IgD-negative memory B cell (primary cell): ENCODE results near the gene SWSAP1. TPM values are rescaled to one million over a fixed set of nuclear protein-coding genes. Genes with fewer than 3 reads are reported as not detected.
"Not testable (repeated sequence)": the region's sequence is repeated elsewhere in the genome, so short reads cannot be mapped to it uniquely, and the experiment has no call there.

Experiments
- H3K27ac Mint-ChIP-seq, 3 donors: one replicate each; pipeline ENCODE4 v1.8.0; 2020 to 2022; ENCODE audit warnings: mild to moderate bottlenecking in 3 of 3, mixed read lengths in 3 of 3, moderate library complexity in 1 of 3
- H3K27me3 Mint-ChIP-seq: one replicate; pipeline ENCODE4 v1.8.0; 2021; ENCODE audit warnings: mixed read lengths
- H3K36me3 Mint-ChIP-seq: one replicate; pipeline ENCODE4 v1.8.0; 2020; ENCODE audit warnings: mild to moderate bottlenecking, mixed read lengths
- H3K4me1 Mint-ChIP-seq, 3 donors: one replicate each; pipeline ENCODE4 v1.8.0; 2020 to 2022; ENCODE audit warnings: mixed read lengths in 3 of 3, mild to moderate bottlenecking in 1 of 3
- H3K4me3 Mint-ChIP-seq, 4 donors: one replicate each; pipeline ENCODE4 v1.8.0; 2020 to 2022; ENCODE audit warnings: mild to moderate bottlenecking in 4 of 4, mixed read lengths in 4 of 4, moderate library complexity in 3 of 4
- H3K9me3 Mint-ChIP-seq, 3 donors: one replicate each; pipeline ENCODE4 v1.8.0; 2020 to 2021; ENCODE audit warnings: mixed read lengths in 3 of 3, mild to moderate bottlenecking in 1 of 3
- polyA plus RNA-seq: library from polyadenylated mRNA; unstranded; fragments of 300-500 nt; fragmentation: Illumina TruSeq; gene quantifications from one replicate; pipeline ENCODE4 v1.2.3, GENCODE V29; 2021

Gene SWSAP1
- polyA plus RNA-seq, 1 donor from 2014 or later, result 6.4 TPM

DNA sequence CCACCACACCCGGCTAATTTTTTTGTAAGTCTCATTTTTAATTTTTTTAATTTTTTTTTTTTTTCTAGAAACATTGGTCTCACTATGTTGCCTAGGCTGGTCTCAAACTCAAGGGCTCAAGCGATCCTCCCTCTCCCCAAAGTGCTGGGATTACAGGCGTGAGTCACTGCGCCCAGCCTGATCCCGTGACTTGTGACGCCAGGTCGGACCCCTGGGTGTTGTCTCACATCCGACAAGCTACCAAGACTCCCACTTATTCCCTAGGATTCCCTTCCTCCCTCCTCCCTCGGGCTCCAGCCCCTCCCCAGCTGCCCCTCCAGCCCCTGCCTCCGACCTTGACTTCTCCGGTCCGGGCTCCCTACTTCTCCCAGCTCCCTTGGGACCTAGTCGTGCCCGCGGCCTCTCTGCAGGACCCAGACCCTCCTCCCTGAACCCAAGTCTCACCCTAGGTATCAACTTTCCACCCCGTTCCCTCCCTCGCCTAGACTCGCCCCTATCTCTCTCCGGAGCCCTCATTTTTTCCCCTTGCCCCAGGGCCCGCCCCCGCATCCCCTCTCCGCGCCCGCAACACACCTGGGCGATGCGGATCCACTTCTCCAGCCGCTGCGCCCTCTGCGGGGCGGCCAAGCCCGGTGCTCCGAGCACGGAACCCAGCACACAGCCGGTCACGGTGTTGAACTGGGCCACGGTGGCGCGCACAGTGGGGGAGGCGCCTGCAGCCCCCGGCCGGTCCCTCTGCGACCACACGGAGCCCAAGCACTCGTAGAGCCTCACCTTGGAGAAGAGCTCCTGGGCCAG, 31.6 kb downstream of the SWSAP1 start:
- Mint-ChIP-seq H3K27me3 (peaks cover 4% of the 10 kb centered on the region), H3K27ac (peak overlapping the region in 1 of 3 donors; percentile 76), H3K4me3 (no peak overlapping the region), H3K36me3 (no peaks in the 10 kb centered on the region), H3K9me3 (no peaks in the 10 kb centered on the region), H3K4me1 (peaks cover 0 to 2% (median 0%) of the 10 kb centered on the region in 3 donors)

DNA sequence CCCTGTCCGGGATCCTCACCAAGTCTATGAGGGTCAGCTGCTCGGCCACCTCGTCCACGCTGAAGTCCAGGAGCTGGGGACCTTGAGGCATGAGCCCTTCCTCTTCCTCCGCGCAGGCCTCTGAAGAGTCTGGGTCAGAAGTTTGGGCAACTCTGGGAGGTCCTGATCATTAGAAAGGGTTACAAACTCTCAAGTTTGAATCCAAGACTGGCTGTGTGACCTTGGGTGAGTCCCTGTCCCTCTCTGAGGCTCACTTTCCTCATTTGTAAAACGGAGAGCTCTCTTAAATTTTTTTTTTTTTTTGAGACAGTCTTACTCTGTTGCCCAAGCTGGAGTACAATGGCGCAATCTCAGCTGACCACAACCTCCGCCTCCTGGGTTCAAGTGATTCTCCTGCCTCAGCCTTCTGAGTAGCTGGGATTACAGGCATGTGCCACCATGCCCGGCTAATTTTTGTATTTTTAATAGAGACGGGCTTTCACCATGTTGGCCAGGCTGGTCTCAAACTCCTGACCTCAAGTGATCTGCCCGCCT, 32.3 kb downstream of the SWSAP1 start:
- peak overlapping the region in 1 of 3 donors; percentile 76 for H3K27ac Mint-ChIP-seq
- not testable (repeated sequence) for H3K27me3 Mint-ChIP-seq

DNA sequence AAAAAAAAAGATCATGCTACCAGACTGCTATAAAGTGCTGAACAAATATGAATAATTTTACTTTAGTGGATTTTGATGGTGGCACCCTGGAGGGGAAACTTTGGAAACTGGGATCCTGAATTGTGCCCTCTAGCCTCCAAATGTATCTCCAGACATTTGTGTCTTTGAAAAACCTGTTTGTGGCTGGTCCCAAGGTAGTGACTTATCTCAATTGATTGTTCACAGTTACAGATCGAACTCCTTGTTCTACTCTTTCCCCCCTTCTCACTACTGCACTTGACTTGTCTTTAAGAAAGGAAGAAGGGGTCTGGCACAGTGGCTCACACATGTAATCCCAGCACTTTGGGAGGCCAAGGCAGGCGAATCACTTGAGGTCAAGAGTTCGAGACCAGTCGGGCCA, 34.1 kb downstream of the SWSAP1 start:
- Mint-ChIP-seq H3K27ac (peak overlapping the region in 1 of 3 donors; percentile 16), H3K4me1 (peaks cover 0 to 2% (median 0%) of the 10 kb centered on the region in 3 donors), H3K27me3 (peaks cover 10% of the 10 kb centered on the region), H3K36me3 (no peaks in the 10 kb centered on the region), H3K4me3 (no peak overlapping the region), H3K9me3 (no peaks in the 10 kb centered on the region)

More for the DNA sequence above, 32.3 kb downstream of the SWSAP1 start:
- H3K4me1 Mint-ChIP-seq, H3K9me3 Mint-ChIP-seq, H3K4me3 Mint-ChIP-seq, H3K36me3 Mint-ChIP-seq: not testable (repeated sequence)

DNA sequence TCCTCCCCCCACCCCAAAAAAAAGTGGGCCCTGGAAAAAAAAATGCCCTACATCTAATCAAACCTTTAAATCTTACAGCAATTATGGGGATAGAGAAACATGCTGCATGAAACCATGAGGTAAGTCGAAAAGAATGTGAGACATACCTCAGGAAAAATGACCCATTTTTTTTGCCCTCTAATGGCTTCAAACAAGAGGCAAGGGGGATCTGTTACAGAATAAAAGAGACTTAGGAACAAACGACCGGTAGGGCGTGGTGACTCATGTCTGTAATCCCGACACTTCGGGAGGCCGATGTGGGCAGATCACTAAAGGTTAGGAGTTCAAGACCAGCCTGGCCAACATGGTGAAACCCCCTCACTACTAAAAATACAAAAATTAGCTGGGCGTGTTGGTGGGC, 36.2 kb downstream of the SWSAP1 start:
- H3K9me3 Mint-ChIP-seq, result no peaks in the 10 kb centered on the region
- no peak overlapping the region for H3K27ac Mint-ChIP-seq
- no peaks in the 10 kb centered on the region for H3K36me3 Mint-ChIP-seq
- peaks cover 0 to 2% (median 0%) of the 10 kb centered on the region in 3 donors for H3K4me1 Mint-ChIP-seq
- peaks cover 10% of the 10 kb centered on the region for H3K27me3 Mint-ChIP-seq
- peak overlapping the region in 1 of 4 donors; percentile 17 for H3K4me3 Mint-ChIP-seq

GRCh38 chr19:11414544-11414943, 40.1 kb downstream of the SWSAP1 start:
- peaks cover 5 to 6% (median 6%) of the 10 kb centered on the region in 3 donors for H3K4me1 Mint-ChIP-seq
- H3K9me3 Mint-ChIP-seq, result no peaks in the 10 kb centered on the region
- H3K36me3 Mint-ChIP-seq, result no peaks in the 10 kb centered on the region
- no peak overlapping the region for H3K27ac Mint-ChIP-seq
- H3K4me3 Mint-ChIP-seq, result no peak overlapping the region
- H3K27me3 Mint-ChIP-seq, result peaks cover 21% of the 10 kb centered on the region

DNA sequence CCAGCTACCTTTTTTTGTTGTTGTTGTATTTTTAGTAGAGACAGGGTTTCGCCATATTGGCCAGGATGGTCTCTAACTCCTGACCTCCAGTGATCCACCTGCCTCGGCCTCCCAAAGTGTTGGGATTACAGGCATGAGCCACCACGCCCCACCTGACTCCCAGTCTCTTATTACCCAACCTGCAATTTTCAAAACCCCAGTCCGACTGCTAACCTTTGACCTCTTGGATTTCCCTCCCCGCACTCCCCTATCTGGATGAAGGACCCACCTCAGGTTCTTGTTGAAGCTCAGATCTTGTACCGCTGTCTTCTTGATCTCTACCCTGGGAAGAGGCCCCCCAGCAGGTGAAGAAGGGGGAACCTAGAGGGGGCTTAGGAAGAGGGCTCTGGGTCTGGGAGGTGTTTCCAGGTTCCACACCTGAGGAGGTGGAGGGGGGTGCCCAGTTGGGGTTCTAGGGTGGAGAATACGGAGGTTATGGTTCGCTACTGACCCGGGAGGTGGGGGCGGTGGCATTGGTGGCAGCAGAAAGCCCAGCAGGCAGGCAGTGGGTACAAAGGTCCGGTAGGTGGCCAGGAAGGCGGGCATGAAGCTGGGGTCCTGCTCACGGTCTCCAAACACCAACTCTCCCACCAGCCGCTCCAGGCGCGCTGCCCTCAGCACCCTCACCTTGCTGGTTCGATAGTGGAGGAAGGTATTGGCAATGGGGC, 42.0 kb downstream of the SWSAP1 start:
- H3K36me3 Mint-ChIP-seq, result no peaks in the 10 kb centered on the region
- H3K4me3 Mint-ChIP-seq, result no peak overlapping the region
- peaks cover 24% of the 10 kb centered on the region for H3K27me3 Mint-ChIP-seq
- peaks cover 7 to 14% (median 13%) of the 10 kb centered on the region in 3 donors for H3K4me1 Mint-ChIP-seq
- H3K9me3 Mint-ChIP-seq, result no peaks in the 10 kb centered on the region
- peak overlapping the region in 1 of 3 donors; percentile 63 for H3K27ac Mint-ChIP-seq

GRCh38 chr19:11418094-11418548, 43.7 kb downstream of the SWSAP1 start:
- H3K9me3 Mint-ChIP-seq, result no peaks in the 10 kb centered on the region
- H3K4me3 Mint-ChIP-seq, result peak overlapping the region; percentile 70 to 94 (median 79)
- peak overlapping the region in 2 of 3 donors; percentile 67 to 85 for H3K27ac Mint-ChIP-seq
- H3K4me1 Mint-ChIP-seq, result peaks cover 18 to 21% (median 20%) of the 10 kb centered on the region in 3 donors
- H3K36me3 Mint-ChIP-seq, result no peaks in the 10 kb centered on the region
- peaks cover 30% of the 10 kb centered on the region for H3K27me3 Mint-ChIP-seq

DNA sequence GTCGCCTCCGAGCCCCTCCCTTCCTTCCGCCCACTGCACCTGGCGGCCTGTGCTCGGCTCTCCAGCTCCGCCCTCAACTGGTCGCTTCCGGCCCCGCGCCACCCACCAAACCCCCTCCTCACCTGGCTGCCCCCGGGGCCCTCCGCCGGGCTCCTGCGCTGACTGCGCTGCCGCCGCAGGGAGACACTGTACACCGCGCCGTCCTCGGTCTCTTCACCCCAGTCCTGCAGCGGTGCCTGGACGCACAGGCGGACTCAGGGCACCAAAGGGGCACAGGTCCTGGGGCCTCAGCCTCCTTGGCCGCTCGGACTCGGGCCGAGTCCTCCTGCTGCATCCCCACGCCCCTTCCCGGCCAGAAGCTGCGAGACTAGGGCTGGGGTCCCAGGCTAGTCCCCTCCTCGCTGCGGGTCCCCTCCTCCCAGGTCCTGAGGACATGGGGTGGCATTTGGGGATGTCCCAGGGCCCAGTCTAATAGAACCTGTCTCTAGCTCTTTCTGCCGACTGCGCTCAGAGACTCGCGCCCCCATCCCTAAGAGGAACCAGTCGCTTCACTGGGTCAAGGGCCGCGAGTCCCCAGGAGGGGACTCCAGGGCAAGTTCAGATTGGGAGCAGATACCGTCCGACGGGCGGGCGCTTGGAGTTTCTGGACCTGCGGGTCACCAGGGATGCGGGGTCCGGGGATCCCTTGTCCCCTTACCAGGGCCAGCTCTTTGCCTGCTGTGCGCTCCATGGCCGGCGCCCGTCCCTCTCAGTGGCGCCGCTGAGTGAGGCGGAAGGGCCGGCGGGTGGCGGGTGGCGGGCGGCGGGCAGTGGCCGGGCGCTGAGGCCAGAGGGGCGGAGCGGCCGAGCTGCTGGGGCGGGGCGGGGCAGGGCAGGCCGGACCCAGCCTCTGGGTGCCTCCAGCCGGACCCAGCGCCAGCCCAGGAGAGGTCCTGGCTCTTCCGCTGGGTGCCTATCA, 44.4 kb downstream of the SWSAP1 start, which contains the start of gene RGL3:
Gene RGL3 (minus strand): TSS at position 766 of the 958 bp plus-strand sequence. CDS start 36 bp downstream, at position 730.
- H3K4me1 Mint-ChIP-seq, result peaks cover 20 to 28% (median 24%) of the 10 kb centered on the region in 3 donors
- peak within 1 kb of the TSS; percentile 80 to 97 (median 85) for H3K27ac Mint-ChIP-seq

DNA sequence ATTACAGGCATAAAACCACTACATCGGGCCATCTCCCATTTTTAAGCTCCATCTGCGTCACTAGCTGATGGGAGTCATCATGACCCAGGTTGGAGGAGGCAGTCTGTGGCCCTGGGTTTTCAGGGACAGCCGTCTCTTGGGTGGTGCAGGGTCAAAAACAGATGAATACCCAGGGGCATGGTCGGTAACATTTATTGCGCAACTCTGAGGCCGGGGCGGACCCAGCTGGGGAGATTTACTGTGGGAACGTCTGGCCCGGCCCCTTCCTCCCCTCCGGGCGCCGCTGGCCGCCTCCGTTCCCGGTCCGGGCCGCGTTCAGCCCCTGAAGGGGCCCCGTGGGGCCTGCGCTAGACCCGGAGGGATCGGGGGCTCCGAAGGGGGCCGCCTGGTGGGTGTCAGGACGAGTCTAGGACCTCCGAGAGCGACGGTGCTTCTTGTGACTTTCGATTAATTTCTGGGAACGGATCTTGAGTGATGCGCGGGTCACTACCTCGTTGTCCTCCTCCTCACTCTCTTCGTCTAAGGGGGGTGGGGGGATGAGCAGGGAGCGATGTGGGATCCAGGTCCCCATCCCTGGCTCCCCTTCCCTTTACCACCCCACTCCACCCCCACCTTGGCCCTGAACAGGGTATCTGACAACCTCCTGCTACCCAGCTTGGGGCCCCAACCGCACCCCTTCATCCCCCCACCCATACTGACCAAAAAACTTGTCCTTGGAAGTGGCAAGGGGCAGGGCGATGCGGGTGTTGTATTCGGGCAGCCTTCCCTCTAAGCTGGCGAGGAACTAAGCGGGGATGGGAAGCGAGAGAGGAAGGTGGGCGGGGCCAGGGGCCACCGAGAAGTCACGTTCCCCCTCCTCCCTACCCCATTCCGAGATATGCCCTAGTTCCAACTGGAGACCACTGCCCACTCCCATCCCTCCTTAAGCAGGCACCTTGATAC, 46.2 kb downstream of the SWSAP1 start:
- Mint-ChIP-seq H3K27me3 (peaks cover 35% of the 10 kb centered on the region), H3K27ac (peak overlapping the region in 2 of 3 donors; percentile 94 to 97), H3K36me3 (no peaks in the 10 kb centered on the region), H3K9me3 (no peaks in the 10 kb centered on the region), H3K4me1 (peaks cover 20 to 28% (median 25%) of the 10 kb centered on the region in 3 donors), H3K4me3 (peak overlapping the region; percentile 81 to 92 (median 88))

More for the DNA sequence above, 44.4 kb downstream of the SWSAP1 start, which contains the start of gene RGL3:
- H3K27me3 Mint-ChIP-seq, result peaks cover 35% of the 10 kb centered on the region
- H3K4me3 Mint-ChIP-seq, result peak within 1 kb of the TSS; percentile 70 to 94 (median 88)
- no peaks in the 10 kb centered on the region for H3K36me3 Mint-ChIP-seq
- no peaks in the 10 kb centered on the region for H3K9me3 Mint-ChIP-seq

GRCh38 chr19:11421371-11422098, 47.1 kb downstream of the SWSAP1 start:
- Mint-ChIP-seq H3K36me3 (no peaks in the 10 kb centered on the region), H3K27ac (peak overlapping the region; percentile 83 to 97 (median 94)), H3K4me1 (peaks cover 20 to 28% (median 25%) of the 10 kb centered on the region in 3 donors), H3K4me3 (peak overlapping the region; percentile 81 to 92 (median 88)), H3K27me3 (peaks cover 35% of the 10 kb centered on the region), H3K9me3 (no peaks in the 10 kb centered on the region)

- Mint-ChIP-seq H3K27me3 (peaks cover 35% of the 10 kb centered on the region), H3K27ac (peak overlapping the region; percentile 83 to 97 (median 94)), H3K36me3 (no peaks in the 10 kb centered on the region), H3K4me3 (peak overlapping the region; percentile 81 to 92 (median 88)), H3K4me1 (peaks cover 20 to 28% (median 25%) of the 10 kb centered on the region in 3 donors), H3K9me3 (no peaks in the 10 kb centered on the region)
Observed at GRCh38 chr19:11422163-11423065, 47.9 kb downstream of the SWSAP1 start.
